NT2/D1 (cell line): ENCODE results near the gene TEX11.
"Not testable (repeated sequence)": the region's sequence is repeated elsewhere in the genome, so short reads cannot be mapped to it uniquely, and the experiment has no call there.

Experiments used
- DNase-seq: peaks from one replicate; pipeline ENCODE4 v3.0.0-alpha.2; 2011; ENCODE audit warnings: low read depth, low spot score
- H3K27me3 ChIP-seq: 2 replicates; pipeline ENCODE4 v1.6.0; 2011; ENCODE audit warnings: mild to moderate bottlenecking; ENCODE audit not compliant: insufficient read length, insufficient read depth
- H3K36me3 ChIP-seq: 2 replicates; pipeline ENCODE4 v1.6.1; 2011; ENCODE audit warnings: mild to moderate bottlenecking, low read length, mixed read lengths; ENCODE audit not compliant: insufficient read depth, insufficient read length
- H3K4me1 ChIP-seq: 2 replicates; pipeline ENCODE4 v1.5.1; 2011; ENCODE audit not compliant: insufficient read depth, insufficient read length
- H3K4me3 ChIP-seq: 2 replicates; pipeline ENCODE4 v1.5.1; 2011; ENCODE audit warnings: low read depth; ENCODE audit not compliant: insufficient read length
- H3K9ac ChIP-seq: 2 replicates; pipeline ENCODE4 v1.6.0; 2011; ENCODE audit warnings: low read depth; ENCODE audit not compliant: insufficient read length
- H3K9me3 ChIP-seq: 2 replicates; pipeline ENCODE4 v1.5.1; 2011; ENCODE audit warnings: mild to moderate bottlenecking, low read length; ENCODE audit not compliant: insufficient read depth
- SUZ12 ChIP-seq: IDR thresholded peaks from 2 replicates; pipeline ENCODE4 v1.6.1; 2011; ENCODE audit not compliant: insufficient read length, insufficient read depth; ENCODE audit errors: extremely low read depth
- YY1 ChIP-seq: IDR thresholded peaks from 2 replicates; pipeline ENCODE4 v1.6.1; 2011; ENCODE audit not compliant: insufficient read length, insufficient read depth
- ZNF274 ChIP-seq: IDR thresholded peaks from 2 replicates; pipeline ENCODE4 v1.6.1; 2011; ENCODE audit warnings: mild to moderate bottlenecking, low read depth, low read length

Gene TEX11

DNA sequence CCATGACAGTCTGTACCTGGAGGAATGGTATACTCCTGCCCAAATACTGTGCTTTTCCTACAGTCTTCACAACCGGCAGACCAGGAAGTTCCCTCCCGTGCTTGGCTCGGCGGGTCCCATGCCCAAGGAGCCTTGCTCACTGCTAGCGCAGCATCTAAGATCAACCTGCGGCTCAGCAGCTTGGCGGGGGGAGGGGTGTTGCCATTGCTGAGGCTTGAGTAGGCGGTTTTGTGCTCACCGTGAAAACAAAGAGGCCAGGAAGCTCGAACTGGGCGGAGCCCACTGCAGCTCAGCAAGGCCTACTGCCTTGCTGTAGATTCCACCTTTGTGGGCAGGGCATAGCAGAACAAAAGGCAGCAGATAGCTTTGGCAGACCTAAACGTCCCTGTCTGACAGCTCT lies 152.7 kb downstream of the TEX11 start:
- H3K36me3 ChIP-seq = no peaks in the 10 kb centered on the region
- H3K4me1 ChIP-seq = no peaks in the 10 kb centered on the region
- no peak overlapping the region for H3K9ac ChIP-seq
- peak; percentile 80 for DNase-seq
- peaks cover 23% of the 10 kb centered on the region; the same call in 1 of the 2 replicates for H3K9me3 ChIP-seq
- H3K4me3 ChIP-seq = peak overlapping the region; percentile 5
- H3K27me3 ChIP-seq = no peaks in the 10 kb centered on the region
- TF ChIP-seq SUZ12 (no peak), YY1 (no peak), ZNF274 (no peak)

DNA sequence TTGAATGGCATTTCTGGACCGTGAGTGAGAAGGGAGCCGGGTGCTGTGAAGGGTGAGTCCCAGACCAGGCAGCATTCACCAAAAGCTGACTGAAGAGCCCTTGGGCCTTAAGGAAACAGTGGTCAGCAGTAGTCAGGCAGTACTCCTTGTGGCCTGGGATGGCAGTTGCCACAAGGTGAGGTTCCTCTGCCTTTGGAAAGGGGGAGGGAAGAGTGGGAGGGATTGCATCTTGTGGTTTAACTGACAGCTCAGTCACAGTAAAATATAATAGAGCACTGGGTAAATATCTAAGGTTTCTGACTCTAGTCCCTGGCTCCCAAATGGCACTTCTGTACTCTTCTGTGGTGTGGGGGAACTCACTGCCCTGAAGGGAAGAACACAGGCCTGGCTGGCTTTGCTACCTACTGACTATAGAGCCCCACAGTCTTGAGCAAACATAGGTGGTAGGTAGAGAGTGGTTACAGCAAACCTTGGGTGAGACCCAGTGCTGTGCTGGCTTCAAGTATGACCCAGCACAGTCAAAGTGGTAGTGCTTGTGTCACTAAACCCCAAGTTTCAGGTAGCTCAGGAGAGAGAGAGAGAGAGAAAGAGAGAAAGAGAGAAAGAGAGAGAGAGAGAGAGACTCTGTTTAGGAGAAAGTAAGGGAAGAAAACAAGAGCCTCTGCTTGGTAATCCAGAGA lies 154.2 kb downstream of the TEX11 start:
- Histone ChIP-seq H3K27me3 (no peaks in the 10 kb centered on the region), H3K4me1 (no peaks in the 10 kb centered on the region), H3K36me3 (no peaks in the 10 kb centered on the region), H3K4me3 (no peak overlapping the region), H3K9me3 (peaks cover 23% of the 10 kb centered on the region; the same call in 1 of the 2 replicates), H3K9ac (no peak overlapping the region)
- DNase-seq = no peak
- TF ChIP-seq ZNF274 (no peak), SUZ12 (no peak), YY1 (no peak)

DNA sequence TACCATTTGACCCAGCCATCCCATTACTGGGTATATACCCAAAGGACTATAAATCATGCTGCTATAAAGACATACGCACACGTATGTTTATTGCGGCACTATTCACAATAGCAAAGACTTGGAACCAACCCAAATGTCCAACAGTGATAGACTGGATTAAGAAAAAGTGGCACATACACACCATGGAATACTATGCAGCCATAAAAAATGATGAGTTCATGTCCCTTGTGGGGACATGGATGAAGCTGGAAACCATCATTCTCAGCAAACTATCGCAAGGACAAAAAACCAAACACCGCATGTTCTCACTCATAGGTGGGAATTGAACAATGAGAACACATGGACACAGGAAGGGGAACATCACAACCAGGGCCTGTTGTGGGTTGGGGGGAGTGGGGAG lies 174.7 kb downstream of the TEX11 start:
- not testable (repeated sequence) for DNase-seq, H3K4me1 ChIP-seq, H3K36me3 ChIP-seq, H3K27me3 ChIP-seq, H3K4me3 ChIP-seq, H3K9me3 ChIP-seq, H3K9ac ChIP-seq

DNA sequence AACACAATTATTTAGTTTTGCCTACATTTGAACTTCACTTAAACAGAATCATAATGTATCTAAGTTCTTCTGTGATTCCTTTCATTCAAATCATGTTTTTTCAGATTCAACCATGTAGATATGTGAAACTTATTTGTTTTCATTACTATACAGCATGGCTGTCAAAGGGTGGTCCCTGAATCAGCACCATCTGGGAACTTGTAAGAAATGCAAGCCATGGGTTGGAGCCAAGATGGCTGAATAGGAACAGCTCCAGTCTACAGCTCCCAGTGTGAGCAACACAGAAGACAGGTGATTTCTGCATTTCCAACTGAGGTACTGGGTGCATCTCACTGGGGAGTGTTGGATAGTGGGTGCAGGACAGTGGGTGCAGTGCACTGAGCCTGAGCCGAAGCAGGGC lies 180.6 kb downstream of the TEX11 start:
- not testable (repeated sequence) for DNase-seq, H3K4me3 ChIP-seq, H3K9me3 ChIP-seq, H3K36me3 ChIP-seq, H3K9ac ChIP-seq, H3K27me3 ChIP-seq, H3K4me1 ChIP-seq

DNA sequence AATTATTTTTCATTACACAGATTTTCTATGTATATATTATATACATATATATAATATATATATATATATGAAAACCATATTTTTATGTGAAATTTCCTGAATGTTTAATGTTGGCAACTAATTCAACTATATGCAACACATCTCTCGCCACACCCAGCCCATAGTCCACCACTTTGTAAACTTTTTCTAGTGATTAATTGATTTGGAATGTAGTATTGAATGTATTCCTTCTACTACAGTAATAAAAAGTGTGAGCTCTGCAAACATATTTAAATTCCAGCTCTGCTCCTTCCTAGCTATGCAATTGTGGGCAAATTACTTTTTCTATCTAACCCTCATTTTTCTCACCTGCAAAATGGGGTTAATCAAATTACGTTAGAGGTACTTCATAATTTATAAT lies 187.8 kb downstream of the TEX11 start:
- TF ChIP-seq ZNF274 (no peak), YY1 (no peak), SUZ12 (no peak)
- H3K9me3 ChIP-seq = no peaks in the 10 kb centered on the region
- H3K4me3 ChIP-seq = no peak overlapping the region
- no peaks in the 10 kb centered on the region for H3K36me3 ChIP-seq
- no peak overlapping the region for H3K9ac ChIP-seq
- no peaks in the 10 kb centered on the region for H3K4me1 ChIP-seq
- no peaks in the 10 kb centered on the region for H3K27me3 ChIP-seq
- DNase-seq = no peak

DNA sequence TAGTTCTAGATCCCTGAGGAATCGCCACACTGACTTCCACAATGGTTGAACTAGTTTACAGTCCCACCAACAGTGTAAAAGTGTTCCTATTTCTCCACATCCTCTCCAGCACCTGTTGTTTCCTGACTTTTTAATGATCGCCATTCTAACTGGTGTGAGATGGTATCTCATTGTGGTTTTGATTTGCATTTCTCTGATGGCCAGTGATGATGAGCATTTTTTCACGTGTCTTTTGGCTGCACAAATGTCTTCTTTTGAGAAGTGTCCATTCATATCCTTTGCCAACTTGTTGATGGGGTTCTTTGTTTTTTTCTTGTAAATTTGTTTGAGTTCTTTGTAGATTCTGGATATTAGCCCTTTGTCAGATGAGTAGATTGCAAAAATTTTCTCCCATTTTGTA lies 197.2 kb downstream of the TEX11 start:
- H3K27me3 ChIP-seq, H3K9ac ChIP-seq, H3K4me3 ChIP-seq, DNase-seq, H3K36me3 ChIP-seq, H3K4me1 ChIP-seq, H3K9me3 ChIP-seq: not testable (repeated sequence)

DNA sequence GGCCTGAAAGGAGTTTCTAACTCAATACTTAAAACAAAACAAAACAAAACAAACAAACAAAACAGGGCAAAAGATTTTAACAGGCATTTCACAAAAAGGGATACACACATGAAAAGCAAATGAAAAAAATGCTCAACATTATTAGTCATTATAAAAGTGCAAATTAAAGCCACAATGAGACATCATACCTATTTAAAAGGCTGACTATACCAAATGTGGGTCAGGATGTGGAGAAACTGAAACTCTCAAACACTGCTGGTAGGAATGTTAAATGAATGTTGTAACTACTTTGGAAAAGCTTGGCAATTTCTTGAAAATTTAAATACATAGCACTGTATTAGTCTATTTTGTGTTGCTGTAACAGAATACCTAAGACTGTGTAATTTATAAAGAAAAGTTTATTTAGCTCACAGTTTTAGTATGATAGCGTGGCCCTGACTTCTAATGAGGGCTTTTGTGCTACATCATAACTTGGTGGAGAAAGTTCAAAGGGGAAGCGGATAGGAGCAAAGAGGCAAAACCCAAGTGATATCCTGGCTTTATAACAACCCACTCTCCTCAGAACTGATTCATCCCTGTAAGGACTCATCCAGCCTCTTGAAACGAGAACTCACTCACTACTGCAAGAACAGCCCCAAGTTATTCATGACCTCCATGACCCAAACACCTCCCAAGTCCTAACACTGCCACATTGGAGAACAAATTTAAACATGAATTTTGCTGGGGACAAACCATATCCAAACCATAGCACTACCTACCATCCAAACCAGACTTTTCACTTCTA lies 214.0 kb downstream of the TEX11 start:
- Histone ChIP-seq H3K27me3 (no peaks in the 10 kb centered on the region), H3K9ac (no peak overlapping the region), H3K4me1 (no peaks in the 10 kb centered on the region), H3K9me3 (no peaks in the 10 kb centered on the region), H3K36me3 (no peaks in the 10 kb centered on the region), H3K4me3 (no peak overlapping the region)
- DNase-seq = no peak
- no peak for TF ChIP-seq ZNF274
- no peak for TF ChIP-seq SUZ12
- no peak for TF ChIP-seq YY1

DNA sequence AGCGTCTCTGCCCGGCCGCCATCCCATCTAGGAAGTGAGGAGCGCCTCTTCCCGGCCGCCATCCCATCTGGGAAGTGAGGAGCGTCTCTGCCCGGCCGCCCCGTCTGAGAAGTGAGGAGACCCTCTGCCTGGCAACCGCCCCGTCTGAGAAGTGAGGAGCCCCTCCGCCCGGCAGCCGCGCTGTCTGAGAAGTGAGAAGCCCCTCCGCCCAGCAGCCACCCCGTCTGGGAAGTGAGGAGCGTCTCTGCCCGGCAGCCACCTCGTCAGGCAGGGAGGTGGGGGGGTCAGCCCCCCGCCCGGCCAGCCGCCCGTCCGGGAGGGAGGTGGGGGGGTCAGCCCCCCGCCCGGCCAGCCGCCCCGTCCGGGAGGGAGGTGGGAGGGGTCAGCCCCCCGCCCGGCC lies 229.1 kb downstream of the TEX11 start:
- not testable (repeated sequence) for H3K4me3 ChIP-seq, H3K9ac ChIP-seq, H3K27me3 ChIP-seq, H3K9me3 ChIP-seq, H3K36me3 ChIP-seq, DNase-seq, H3K4me1 ChIP-seq
